Measurements from ENCODE around the gene GALNT18.

The GALNT18 gene

DNA sequence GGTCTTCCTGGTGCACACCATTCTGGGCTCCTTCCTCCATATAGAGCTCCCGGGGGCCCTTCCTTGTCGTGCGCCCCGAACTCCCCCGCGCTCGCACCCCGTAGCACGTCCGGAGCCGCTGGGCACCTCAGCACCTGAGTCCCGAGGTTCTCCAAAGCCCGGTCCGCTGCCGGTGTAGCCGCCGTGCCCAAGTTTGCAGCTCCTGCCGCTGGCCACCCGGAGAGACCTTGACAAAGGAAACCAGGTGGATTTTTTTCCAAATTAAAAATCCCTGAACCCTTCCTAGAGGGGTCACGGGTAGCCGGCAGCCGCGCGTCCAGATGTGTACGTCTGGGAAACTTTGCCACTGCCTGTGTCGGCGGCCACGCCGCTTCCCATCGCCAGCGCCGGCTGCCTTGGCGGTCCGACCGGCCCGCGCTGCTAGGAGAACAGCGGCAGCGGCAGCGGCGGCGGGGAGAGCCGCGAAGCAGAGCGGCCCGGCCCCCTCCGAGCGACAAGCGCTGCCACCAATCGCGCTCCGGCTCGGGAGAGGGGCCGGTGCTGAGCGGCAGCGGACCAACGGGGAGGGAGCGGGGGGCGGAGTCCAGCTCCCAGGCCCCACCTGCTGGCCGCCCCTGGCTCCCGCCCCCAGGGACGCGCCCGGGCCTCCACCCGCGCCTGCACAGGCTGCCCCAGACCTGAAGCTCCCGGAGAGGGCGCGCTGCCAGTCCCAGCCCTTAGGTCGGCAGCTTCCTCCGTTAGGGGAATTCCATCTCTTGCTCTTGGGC, at the start of gene GALNT18:
TSS of gene GALNT18 (minus strand) at position 433 of the 767 bp plus-strand sequence.
- DNase-seq (ENCODE audit: low read depth in 3 of 3, low spot score in 1 of 3) = peak; percentile 8 to 35 (median 18)

DNA sequence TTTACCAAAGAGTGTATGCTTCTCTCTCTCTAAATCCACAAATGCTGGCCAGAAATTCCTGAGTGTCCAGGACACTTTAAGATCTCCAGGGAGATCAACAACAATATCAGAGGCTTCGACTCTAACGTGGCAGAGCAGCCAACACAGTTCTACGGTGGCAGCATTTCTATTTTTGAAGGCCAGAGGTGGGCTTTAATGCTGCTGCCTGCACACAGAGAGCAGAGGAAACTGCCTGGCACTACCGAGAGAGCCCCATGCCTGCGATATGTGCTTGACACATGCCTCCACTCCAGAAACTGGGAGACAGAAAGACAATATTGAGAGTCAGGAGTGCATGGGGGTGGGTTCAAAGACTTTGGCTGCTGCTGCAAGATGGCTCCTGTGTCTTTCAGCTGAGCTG, 48.8 kb upstream of the GALNT18 start:
- no peak for DNase-seq (ENCODE audit: low read depth in 3 of 3, low spot score in 1 of 3)

DNA sequence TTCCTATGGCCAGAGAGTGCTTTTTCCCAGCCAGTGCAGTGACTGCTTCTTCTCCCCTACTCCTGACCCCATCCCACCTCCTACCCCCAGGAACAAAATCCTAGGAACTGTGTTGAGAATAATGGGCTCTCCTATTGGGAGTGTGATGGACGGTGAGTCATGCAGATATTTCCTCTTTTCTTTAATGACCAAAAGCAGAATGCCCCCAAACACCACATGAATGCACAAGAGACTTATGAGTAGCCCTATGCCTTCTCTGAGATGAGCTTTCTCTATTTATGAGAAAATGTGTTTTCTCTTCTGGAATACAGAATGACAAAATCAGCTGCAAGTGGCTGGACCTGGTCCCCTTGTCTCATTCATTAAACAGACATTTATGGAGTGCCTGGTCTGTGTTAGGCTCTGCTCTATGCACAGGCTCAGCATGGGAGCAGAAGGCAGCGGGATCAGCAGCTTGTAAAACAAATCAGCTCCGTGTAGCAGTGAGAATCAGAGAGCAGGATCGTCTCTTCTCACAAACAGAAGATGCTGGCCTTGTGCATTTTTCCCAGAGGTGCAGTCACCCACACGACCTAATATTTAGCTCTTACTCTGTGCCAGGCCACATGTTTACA, 47.5 kb upstream of the GALNT18 start:
- DNase-seq (ENCODE audit: low read depth in 3 of 3, low spot score in 1 of 3) = no peak

DNA sequence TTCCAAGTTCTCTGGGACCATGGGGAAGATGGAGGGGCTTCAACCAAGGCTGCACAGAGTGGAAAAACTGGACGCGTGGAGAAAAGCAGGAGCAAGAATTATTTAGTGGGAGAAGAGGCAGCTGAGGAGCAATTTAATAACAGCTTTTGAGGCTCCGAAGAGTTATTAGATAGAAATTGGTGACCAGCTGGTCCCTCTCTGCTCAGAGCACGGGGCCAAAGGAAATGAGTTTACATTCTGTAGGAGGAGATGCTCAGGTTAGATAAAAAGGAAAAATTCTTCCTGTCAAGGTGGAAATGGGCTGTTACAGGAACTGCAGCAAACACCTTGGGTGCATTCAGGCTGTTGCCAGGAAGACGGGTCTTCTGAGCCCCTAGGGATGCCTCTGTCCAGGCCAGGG, 47.0 kb upstream of the GALNT18 start:
- DNase-seq (ENCODE audit: low read depth in 3 of 3, low spot score in 1 of 3) = no peak

DNA sequence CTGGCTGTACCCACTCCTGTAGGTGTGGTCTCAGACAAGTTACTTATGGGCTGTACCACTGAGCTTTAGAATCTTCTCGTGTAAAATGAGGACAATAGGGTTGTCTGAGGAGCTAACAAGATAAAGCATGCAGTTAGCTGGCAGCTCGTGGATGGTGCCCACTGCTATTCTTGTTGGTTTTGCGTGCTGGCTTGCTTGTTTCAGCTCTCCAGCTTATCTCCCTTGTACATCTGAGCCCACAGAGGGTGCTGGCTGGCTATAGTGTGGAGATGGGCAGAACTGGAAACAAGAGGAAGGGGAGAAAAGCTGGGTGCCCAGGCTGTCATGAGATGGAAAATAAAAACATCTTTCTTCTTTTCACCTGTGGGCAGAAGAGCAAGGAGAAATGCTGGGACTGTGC, 46.5 kb upstream of the GALNT18 start:
- DNase-seq (ENCODE audit: low read depth in 3 of 3, low spot score in 1 of 3) = no peak

DNA sequence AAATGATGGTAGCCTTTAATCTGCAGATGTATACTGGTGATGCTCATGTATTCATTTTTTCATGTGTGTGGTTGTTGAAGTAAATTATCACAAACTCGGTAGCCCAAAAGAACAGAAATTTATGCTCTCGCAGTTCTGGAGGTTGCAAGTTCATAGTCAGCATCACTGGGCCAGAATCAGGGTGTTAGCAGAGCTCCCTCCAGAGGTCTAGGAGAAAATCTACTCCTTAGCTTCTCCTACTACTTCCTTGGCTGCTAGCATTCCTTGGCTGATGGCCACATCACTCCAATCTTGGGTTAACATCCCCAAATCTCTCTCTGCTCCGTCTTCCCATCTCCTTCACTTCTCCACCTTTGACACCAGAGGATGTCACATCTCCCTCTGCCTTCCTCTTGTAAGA, 45.3 kb upstream of the GALNT18 start:
- no peak for DNase-seq (ENCODE audit: low read depth in 3 of 3, low spot score in 1 of 3)

DNA sequence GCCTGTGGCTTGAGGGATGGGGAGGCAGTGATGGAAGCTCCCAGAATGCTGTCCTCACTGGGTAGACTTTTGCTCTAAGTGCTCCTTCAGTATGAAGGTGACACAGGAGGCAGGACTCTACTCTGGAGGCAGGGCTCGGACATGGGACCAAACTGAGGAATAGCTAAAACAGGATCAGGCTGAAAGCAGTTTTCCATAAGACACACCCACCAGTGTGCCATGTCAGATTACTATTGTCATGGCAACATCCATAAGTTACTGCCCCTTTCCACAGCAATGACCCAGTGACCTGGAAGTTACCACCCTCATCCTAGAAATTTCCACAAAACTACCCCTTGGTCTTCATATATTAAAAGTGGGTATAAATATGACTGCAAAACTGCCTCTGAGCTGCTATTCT, 43.6 kb upstream of the GALNT18 start:
- no peak for DNase-seq (ENCODE audit: low read depth in 3 of 3, low spot score in 1 of 3)

DNA sequence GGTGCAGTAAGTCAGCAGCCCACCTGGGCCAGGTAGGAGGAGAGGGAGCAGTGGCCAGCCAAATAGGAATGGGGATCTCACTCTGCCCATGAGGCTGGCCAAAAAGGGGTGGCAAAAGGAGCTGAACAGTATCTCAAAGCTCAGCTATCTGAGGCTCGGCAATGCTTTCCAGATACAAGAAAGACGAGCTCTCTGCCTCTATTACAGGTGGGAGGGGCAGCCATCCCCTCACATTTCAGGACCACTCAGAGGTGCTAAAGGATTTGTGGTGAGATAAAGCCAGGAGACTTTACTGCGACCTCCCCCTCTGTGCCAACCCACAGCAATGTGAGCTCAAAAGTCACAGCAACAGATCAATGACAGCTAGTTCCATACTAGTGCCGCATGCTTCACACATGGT, 42.1 kb upstream of the GALNT18 start:
- DNase-seq (ENCODE audit: low read depth in 3 of 3, low spot score in 1 of 3) = no peak

DNA sequence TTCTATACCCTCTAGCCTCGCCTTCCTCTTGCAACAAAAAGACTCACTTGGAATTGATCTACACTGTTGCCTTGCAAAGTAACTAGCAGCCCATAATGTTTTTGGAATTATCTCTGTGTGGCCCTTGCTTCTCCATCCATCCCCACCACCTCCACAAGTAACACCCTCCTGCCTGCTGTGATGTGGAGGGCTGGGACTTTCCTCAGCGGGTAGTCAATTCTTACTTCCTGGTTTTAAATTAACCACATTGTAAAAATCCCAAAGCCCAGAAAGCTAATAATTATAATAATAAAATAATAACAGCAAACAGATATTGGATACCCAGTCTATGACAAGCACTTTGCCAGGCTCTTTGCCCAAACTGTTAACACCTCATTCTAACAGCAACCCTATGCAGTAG, 40.8 kb upstream of the GALNT18 start:
- no peak for DNase-seq (ENCODE audit: low read depth in 3 of 3, low spot score in 1 of 3)

DNA sequence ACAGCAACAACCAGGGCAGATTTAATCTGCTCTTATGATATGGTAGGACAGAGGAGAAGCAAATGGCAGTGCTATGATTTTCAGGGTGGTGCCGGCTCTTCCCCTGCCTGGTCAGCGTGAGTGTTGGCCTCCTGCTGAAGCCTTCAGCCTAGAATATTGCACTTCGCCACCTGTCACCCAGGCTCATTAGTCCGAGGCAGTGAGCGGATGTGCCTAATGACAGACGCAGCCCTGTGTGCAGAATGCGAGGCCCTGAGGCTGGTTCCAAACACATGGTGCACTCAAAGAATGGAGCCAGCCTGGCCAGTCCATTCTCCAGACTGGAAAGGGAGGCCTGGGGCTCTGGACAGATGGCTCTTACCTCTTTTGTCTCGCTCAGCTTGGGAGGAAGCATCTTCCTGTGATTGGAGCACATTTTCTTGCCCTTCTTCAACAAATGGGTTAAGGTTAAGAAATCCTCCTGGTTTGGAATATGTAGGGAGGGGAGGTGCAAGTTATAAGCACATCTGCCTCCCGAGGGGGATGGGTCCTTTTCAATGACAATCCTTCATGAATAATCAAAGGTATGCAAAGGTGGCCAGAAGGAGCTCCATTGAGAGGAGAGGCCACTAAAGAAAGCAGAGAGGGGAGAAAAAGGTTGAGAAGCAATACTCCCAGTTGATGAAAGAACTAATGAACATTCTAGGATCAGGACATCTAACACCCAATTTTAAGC, 39.7 kb upstream of the GALNT18 start:
- no peak for DNase-seq (ENCODE audit: low read depth in 3 of 3, low spot score in 1 of 3)

DNA sequence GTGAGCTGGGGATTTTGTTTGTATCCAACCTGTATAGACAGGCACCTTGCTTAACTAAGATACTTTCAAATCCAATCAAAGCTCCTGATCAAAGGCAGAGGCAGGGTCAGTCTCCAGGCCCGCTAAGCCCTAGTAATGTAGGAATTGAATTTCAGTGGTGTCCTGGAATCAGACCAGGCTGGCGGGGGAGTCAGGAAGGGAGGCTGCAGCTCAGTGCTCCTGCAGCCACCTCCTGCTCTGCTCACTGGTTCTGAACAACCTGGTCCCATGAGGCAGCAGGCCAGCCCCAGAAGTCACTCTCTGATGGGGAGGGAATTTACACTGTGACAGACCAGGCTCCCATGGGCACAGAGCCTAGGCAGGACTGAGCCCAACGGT, 38.5 kb upstream of the GALNT18 start:
- no peak for DNase-seq (ENCODE audit: low read depth in 3 of 3, low spot score in 1 of 3)

DNA sequence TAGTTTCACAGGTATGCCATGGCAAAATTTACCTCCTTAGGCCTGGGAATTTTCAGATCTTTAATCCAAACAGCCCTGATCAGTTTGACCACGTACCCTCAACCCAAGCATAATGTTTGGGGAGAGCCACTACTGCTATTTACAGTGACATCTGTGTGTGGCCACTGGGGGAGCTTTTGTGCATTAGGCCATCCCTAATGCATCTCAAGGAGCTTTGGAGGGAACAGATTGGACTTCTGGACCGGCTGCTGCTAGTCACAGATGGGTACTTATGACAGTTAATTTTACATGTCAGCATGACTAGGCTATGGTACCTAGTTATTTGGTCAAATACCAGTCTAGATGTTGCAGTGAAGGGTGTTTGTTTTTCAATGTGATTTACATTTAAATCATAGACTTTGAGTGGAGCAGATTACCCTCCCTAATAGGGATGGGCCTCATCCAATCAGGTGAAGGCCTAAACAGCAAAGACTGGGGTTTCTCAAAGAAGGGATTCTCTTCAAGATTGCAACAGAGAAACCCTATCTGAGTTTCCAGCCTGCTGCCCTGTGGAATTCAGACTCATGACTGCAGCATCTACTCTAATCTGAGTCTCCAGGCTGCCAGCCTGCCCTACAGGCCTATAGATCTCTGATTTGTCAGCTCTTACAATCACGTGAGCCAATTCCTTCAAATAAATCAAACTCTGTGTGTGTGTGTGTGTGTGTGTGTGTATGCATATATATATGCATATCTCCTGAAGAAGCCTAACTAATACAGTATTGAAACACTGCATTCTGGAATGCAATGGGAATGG, 38.0 kb upstream of the GALNT18 start:
- no peak for DNase-seq (ENCODE audit: low read depth in 3 of 3, low spot score in 1 of 3)

DNA sequence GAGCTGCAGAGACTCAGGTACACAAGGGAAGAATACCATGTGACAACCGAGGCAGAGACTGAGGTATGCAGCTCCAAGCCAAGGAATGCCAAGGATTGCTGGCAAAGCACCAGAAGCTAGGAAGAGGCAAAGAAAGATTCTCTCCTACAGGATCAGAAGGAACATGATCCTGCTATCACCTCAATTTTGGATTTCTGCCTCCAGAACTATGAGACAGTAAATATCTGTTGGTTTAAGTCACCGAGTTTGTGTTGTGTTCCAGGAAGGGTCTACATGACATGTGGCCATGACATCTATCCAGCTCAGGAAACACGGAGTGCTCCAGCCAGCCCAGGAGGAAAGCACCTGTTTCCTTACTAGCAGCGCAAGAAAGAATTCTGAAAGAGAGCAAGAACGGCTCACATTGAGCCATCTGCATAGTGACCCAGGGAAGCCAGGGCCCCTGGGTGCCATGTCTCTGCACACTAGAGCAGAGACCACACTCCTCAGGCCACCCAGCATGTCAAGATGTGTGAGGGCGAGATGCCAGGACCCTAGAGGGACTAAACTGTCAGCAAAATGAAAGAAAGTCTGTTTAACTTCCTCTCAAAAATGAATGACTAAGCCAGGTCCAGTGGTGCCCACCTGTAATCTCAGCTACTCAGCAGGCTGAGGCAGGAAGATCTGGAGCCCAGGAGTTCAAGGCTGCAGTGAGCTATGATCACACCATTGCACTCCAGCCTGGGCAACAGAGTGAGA, 35.6 kb upstream of the GALNT18 start:
- DNase-seq (ENCODE audit: low read depth in 3 of 3, low spot score in 1 of 3) = no peak

DNA sequence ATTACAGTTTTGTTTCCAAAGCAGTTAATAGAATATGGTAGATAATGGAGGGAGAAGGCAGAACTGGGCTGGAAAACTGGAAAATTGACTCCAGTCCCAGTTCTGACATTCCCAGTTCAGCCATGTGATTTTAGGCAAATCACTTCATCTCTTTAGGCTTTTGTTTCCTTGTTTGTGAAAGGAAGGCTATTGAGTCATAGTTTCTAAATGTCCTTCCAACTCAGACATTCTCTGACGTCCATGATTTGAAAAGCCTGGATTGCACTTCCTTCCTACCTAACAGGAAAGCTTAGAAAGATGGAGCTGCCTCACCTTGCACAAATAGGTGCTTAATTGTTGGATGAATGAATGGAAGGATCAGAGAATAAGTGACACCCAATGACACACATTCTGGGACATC, 19.8 kb upstream of the GALNT18 start:
- no peak for DNase-seq (ENCODE audit: low read depth in 3 of 3, low spot score in 1 of 3)

DNA sequence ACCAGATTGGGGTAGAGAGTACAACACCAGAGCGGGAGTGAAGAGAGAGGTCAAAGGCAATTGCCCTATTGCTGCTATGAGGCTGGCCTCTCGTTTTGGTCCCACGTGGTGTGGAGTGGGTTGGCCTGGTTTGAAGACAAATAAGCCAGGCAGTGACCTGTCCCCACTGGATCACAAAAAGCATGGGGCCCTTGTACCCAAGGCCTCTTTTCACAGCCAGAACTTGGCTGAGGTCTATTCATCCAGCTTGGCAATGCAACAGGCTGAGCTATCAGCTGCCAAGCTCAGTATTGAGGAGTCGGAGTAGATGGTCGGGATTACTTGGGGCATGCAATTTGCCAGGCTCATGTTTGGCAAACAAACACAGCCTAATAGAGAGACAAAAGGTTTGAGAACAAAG, 19.2 kb upstream of the GALNT18 start:
- no peak for DNase-seq (ENCODE audit: low read depth in 3 of 3, low spot score in 1 of 3)

DNA sequence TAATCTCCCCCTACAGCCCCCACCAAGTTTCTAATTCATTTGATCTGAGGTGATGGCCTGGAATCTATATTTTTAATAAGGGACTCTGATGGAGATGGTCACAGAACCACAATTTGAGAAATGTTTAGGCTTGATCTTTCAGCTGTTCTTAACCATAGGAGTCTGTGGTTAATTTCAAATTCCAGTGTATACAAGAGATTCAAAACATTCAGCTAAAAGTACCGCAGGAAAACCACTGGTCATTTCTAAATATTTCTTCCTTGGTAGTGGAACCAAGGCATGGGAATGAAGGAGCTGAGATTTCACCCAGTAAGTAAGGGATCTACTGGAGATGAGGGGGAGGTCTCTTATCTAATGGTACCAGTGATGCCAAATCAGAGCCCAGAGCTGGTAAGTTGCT, 18.3 kb upstream of the GALNT18 start:
- DNase-seq (ENCODE audit: low read depth in 3 of 3, low spot score in 1 of 3) = no peak

DNA sequence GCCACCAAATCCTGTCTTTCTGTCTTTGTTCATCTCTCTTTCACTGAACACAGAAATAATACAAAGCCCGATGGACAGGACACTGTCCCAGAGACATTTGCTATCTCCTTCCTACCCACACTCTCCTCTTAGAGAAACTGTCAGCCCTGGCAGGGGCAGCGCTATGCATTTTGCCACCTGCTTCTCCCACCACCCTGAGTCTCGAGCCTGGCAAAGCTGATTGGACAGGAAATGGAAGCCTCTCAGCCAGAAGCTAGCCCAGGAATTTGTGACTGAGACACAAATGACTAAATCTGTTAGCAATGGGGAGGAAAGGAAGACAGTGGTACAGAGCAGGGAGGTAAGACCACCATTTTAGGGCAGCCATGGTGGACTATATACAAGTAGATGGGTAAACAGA, 14.9 kb upstream of the GALNT18 start:
- DNase-seq (ENCODE audit: low read depth in 3 of 3, low spot score in 1 of 3) = no peak

DNA sequence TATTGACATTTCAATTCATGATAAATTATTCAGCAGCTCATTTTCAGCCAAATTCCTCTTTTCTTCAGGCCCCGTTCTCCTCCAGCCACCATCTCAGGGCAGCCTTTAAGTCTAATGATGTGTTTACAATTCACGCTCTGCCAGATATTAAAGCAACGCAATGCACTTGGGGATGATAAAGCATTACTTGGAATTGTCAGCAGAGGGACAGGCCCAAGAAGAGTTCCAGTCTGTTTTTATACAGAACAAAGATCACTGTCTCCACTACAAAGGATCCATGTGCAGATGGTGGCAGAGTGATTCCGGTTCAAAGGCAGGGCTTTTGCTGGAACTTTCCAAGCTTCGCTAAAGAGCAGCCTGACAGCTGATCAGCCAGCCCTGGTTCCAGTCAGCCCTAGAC, 13.6 kb upstream of the GALNT18 start:
- no peak for DNase-seq (ENCODE audit: low read depth in 3 of 3, low spot score in 1 of 3)

DNA sequence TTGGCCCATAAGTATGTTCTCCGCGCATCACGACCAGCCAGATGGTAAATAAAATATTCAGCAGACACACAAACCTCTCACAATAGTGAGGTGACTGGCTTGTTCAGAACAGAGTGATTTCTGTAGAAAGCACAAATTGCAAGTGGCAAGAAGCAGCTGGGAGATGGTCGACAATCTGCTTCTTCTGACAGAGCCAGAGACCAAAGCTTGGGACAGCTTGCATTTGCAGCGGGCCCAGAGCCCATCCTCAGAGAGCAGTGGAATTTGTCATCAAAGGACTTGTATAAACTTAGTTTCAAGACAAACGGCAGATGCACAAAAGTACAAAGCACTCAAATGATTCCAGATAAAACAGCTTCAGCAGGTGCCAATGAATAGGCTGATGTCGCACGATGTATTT, 7.6 kb upstream of the GALNT18 start:
- no peak for DNase-seq (ENCODE audit: low read depth in 3 of 3, low spot score in 1 of 3)

DNA sequence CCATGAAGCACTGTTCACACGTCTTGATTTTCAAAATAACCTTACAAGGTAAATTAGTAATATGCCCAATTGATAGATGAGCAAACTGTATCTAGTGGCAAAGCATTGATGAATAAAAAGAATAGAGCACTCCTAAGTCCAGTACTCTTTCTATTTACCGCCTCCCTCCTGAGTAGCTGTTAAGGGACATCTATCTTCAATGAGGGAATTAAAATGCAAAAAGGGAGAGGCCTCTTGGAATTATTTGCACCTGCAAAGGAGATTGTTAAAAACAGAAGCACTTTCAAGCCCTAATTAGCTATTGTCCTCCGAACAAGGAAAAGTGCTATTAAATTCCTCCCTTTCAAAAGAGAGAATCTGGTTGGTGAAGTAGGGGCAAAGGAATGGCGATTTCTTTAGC, 6.8 kb upstream of the GALNT18 start:
- DNase-seq (ENCODE audit: low read depth in 3 of 3, low spot score in 1 of 3) = no peak

DNA sequence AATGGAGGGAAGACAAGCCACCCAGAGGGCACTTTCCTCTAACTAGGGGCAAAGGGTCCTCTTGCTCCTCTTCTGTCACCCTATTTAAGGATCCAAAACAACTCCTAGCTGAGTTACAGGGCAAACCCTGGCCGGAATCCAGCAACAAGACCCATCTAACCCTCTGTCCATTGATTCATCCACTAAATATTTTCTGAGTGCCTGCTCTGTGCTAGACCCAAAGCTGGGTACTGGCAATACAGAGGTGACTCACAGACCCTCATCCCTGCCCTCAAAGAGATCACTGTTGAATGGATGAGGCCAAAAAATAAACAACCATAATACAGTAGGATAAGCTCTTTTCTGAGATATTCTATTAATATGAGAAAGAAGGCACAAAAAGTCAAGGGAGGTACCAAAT, 4.3 kb upstream of the GALNT18 start:
- no peak for DNase-seq (ENCODE audit: low read depth in 3 of 3, low spot score in 1 of 3)

Data from stimulated activated CD4-positive, alpha-beta T cell treated with anti-CD3 and anti-CD28 coated beads, TNF-alpha, amount 100 ng/mL, for 1 hour (primary cell).